Ecto neural progenitor cell (in vitro differentiated cells): ENCODE measurements around the gene CCDC30.
"Not testable (repeated sequence)": the region's sequence is repeated elsewhere in the genome, so short reads cannot be mapped to it uniquely, and the experiment has no call there.

Experiments
- DNase-seq: peaks from one replicate; pipeline ENCODE4 v3.0.0-alpha.2; 2018; ENCODE audit warnings: low spot score

The CCDC30 gene

GRCh38 chr1:42529724-42530181 lies 66.7 kb downstream of the CCDC30 start:
- no peak for DNase-seq

GRCh38 chr1:42531043-42531442 lies 68.0 kb downstream of the CCDC30 start:
- no peak for DNase-seq

GRCh38 chr1:42533101-42533863 lies 70.2 kb downstream of the CCDC30 start:
- no peak for DNase-seq

GRCh38 chr1:42541104-42541503 lies 78.0 kb downstream of the CCDC30 start:
- DNase-seq = no peak

- no peak for DNase-seq
These were observed 88.1 kb downstream of the CCDC30 start for GRCh38 chr1:42551180-42551579.

GRCh38 chr1:42551590-42551989 lies 88.5 kb downstream of the CCDC30 start:
- DNase-seq = no peak

- DNase-seq = no peak
These were observed 89.5 kb downstream of the CCDC30 start for GRCh38 chr1:42552636-42553035.

GRCh38 chr1:42557230-42557851 lies 94.3 kb downstream of the CCDC30 start:
- DNase-seq = no peak

GRCh38 chr1:42567038-42567437 lies 104.0 kb downstream of the CCDC30 start:
- no peak for DNase-seq

GRCh38 chr1:42576935-42577334 lies 113.8 kb downstream of the CCDC30 start:
- no peak for DNase-seq

- DNase-seq = no peak
These were observed 122.9 kb downstream of the CCDC30 start for GRCh38 chr1:42586016-42586415.

GRCh38 chr1:42587753-42588152 lies 124.7 kb downstream of the CCDC30 start:
- DNase-seq = no peak

- DNase-seq = no peak
These were observed 129.7 kb downstream of the CCDC30 start for GRCh38 chr1:42592811-42593210.

GRCh38 chr1:42593486-42594100 lies 130.5 kb downstream of the CCDC30 start:
- DNase-seq = no peak

- DNase-seq = no peak
These were observed 138.4 kb downstream of the CCDC30 start for GRCh38 chr1:42601472-42601871.

- no peak for DNase-seq
These were observed 150.7 kb downstream of the CCDC30 start for GRCh38 chr1:42613803-42614131.

- DNase-seq = no peak
These were observed 155.8 kb downstream of the CCDC30 start for GRCh38 chr1:42618866-42619265.

GRCh38 chr1:42620307-42620706 lies 157.2 kb downstream of the CCDC30 start:
- DNase-seq = no peak

GRCh38 chr1:42621180-42621579 lies 158.1 kb downstream of the CCDC30 start:
- DNase-seq = not testable (repeated sequence)

- not testable (repeated sequence) for DNase-seq
These were observed 164.1 kb downstream of the CCDC30 start for GRCh38 chr1:42627205-42627604.

- no peak for DNase-seq
These were observed 176.0 kb downstream of the CCDC30 start for GRCh38 chr1:42639116-42639515.

- no peak for DNase-seq
These were observed 183.0 kb downstream of the CCDC30 start for GRCh38 chr1:42646056-42646455.

- no peak for DNase-seq
These were observed 194.1 kb downstream of the CCDC30 start for GRCh38 chr1:42657201-42657600.
